ENCODE results near the gene SLC5A2.

SLC5A2 gene

GRCh38 chr16:31453255-31454204, 29.4 kb upstream of the SLC5A2 start (continued):
- TF ChIP-seq, protein P1, sequence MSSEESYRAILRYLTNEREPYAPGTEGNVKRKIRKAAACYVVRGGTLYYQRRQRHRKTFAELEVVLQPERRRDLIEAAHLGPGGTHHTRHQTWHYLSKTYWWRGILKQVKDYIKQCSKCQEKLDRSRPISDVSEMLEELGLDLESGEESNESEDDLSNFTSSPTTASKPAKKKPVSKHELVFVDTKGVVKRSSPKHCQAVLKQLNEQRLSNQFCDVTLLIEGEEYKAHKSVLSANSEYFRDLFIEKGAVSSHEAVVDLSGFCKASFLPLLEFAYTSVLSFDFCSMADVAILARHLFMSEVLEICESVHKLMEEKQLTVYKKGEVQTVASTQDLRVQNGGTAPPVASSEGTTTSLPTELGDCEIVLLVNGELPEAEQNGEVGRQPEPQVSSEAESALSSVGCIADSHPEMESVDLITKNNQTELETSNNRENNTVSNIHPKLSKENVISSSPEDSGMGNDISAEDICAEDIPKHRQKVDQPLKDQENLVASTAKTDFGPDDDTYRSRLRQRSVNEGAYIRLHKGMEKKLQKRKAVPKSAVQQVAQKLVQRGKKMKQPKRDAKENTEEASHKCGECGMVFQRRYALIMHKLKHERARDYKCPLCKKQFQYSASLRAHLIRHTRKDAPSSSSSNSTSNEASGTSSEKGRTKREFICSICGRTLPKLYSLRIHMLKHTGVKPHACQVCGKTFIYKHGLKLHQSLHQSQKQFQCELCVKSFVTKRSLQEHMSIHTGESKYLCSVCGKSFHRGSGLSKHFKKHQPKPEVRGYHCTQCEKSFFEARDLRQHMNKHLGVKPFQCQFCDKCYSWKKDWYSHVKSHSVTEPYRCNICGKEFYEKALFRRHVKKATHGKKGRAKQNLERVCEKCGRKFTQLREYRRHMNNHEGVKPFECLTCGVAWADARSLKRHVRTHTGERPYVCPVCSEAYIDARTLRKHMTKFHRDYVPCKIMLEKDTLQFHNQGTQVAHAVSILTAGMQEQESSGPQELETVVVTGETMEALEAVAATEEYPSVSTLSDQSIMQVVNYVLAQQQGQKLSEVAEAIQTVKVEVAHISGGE (tag by site-specific recombination; conservative IDR thresholded peaks at IDR 0.05; ENCODE audit: low read depth) = no peak
- TF ChIP-seq ZNF394 (tag by site-specific recombination; IDR thresholded peaks at IDR 0.05; ENCODE audit: borderline replicate concordance) (no peak), ZNF704 (tag by site-specific recombination; IDR thresholded peaks at IDR 0.05) (no peak), ZNF324 (tag by site-specific recombination; IDR thresholded peaks at IDR 0.05) (peak; percentile 77; the same call in 1 of the 2 replicates), ZIC2 (tag by site-specific recombination; IDR thresholded peaks at IDR 0.05) (no peak), KLF7 (tag by site-specific recombination; IDR thresholded peaks at IDR 0.05; ENCODE audit: borderline replicate concordance) (no peak), ZNF654 (tag by site-specific recombination; IDR thresholded peaks at IDR 0.05; ENCODE audit: low read depth) (no peak), ZNF571 (tag by site-specific recombination; IDR thresholded peaks at IDR 0.05) (no peak), YY1 (tag by site-specific recombination; IDR thresholded peaks at IDR 0.05) (no peak), ZNF776 (tag by site-specific recombination; IDR thresholded peaks at IDR 0.05; ENCODE audit: borderline replicate concordance) (no peak), ZNF112 (tag by site-specific recombination; IDR thresholded peaks at IDR 0.05) (no peak), ZNF768 (tag by site-specific recombination; IDR thresholded peaks at IDR 0.05) (no peak), ZNF76 (tag by site-specific recombination; IDR thresholded peaks at IDR 0.05; ENCODE audit: borderline replicate concordance, low read depth) (peak; percentile 59), ZNF514 (tag by site-specific recombination; IDR thresholded peaks at IDR 0.05) (no peak), ZNF624 (tag by site-specific recombination; IDR thresholded peaks at IDR 0.05) (no peak), REST (tag by site-specific recombination; IDR thresholded peaks at IDR 0.05) (no peak), ZNF350 (tag by site-specific recombination; IDR thresholded peaks at IDR 0.05) (no peak), ZFHX2 (tag by site-specific recombination; conservative IDR thresholded peaks at IDR 0.05) (peak; percentile 15; the same call in 1 of the 2 replicates)
- TF ChIP-seq, protein P2, sequence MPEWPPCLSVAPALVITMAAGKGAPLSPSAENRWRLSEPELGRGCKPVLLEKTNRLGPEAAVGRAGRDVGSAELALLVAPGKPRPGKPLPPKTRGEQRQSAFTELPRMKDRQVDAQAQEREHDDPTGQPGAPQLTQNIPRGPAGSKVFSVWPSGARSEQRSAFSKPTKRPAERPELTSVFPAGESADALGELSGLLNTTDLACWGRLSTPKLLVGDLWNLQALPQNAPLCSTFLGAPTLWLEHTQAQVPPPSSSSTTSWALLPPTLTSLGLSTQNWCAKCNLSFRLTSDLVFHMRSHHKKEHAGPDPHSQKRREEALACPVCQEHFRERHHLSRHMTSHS (tag by site-specific recombination; IDR thresholded peaks at IDR 0.05) = no peak
- TF ChIP-seq, protein P3, sequence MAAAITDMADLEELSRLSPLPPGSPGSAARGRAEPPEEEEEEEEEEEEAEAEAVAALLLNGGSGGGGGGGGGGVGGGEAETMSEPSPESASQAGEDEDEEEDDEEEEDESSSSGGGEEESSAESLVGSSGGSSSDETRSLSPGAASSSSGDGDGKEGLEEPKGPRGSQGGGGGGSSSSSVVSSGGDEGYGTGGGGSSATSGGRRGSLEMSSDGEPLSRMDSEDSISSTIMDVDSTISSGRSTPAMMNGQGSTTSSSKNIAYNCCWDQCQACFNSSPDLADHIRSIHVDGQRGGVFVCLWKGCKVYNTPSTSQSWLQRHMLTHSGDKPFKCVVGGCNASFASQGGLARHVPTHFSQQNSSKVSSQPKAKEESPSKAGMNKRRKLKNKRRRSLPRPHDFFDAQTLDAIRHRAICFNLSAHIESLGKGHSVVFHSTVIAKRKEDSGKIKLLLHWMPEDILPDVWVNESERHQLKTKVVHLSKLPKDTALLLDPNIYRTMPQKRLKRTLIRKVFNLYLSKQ (tag by site-specific recombination; IDR thresholded peaks at IDR 0.05; ENCODE audit: borderline replicate concordance) = no peak
- TF ChIP-seq, protein P4, sequence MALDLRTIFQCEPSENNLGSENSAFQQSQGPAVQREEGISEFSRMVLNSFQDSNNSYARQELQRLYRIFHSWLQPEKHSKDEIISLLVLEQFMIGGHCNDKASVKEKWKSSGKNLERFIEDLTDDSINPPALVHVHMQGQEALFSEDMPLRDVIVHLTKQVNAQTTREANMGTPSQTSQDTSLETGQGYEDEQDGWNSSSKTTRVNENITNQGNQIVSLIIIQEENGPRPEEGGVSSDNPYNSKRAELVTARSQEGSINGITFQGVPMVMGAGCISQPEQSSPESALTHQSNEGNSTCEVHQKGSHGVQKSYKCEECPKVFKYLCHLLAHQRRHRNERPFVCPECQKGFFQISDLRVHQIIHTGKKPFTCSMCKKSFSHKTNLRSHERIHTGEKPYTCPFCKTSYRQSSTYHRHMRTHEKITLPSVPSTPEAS (tag by site-specific recombination; IDR thresholded peaks at IDR 0.05) = no peak
- TF ChIP-seq, protein P5, sequence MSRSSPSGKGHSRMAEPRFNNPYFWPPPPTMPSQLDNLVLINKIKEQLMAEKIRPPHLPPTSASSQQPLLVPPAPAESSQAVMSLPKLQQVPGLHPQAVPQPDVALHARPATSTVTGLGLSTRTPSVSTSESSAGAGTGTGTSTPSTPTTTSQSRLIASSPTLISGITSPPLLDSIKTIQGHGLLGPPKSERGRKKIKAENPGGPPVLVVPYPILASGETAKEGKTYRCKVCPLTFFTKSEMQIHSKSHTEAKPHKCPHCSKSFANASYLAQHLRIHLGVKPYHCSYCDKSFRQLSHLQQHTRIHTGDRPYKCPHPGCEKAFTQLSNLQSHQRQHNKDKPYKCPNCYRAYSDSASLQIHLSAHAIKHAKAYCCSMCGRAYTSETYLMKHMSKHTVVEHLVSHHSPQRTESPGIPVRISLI (tag by site-specific recombination; IDR thresholded peaks at IDR 0.05) = no peak
